Measurements from ENCODE around the gene MRPS35.

Gene MRPS35

GRCh38 chr12:27756670-27757195, 46.1 kb downstream of the MRPS35 start:
- TF ChIP-seq CTCF (IDR thresholded peaks at IDR 0.05; ENCODE audit: extremely low read depth, missing control alignments): no peak
- no peak for DNase-seq (ENCODE audit: low spot score)

GRCh38 chr12:27762757-27763156, 52.1 kb downstream of the MRPS35 start:
- TF ChIP-seq CTCF (IDR thresholded peaks at IDR 0.05; ENCODE audit: extremely low read depth, missing control alignments): no peak
- DNase-seq (ENCODE audit: low spot score): no peak

- DNase-seq (ENCODE audit: low spot score): no peak
- TF ChIP-seq CTCF (IDR thresholded peaks at IDR 0.05; ENCODE audit: extremely low read depth, missing control alignments): no peak
These were observed 56.0 kb downstream of the MRPS35 start for GRCh38 chr12:27766587-27766986.

DNA sequence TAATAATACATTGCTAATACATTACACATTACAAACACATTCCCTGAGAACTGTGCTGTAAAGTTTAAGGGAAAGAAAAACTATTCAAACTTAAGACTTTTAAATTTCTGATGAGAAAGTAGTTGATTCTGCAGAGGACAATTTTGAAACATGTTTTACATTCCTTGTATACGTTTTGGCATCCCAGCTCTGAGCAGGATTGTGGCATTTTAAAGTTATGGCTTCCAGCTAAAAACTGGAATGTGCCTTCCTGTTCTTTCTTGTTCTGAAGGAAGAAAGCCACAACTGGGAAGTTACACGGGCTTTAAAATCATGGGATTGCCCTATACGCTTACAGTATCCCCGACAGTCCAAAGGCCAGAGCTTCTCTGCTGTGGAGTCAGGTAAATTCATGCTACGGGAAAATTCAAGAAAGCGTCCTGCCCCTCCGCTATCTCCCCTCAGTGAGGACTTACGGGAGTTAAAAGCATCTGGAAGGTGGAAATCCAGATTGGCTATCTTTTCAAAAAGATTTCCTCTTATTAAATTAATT, 58.6 kb downstream of the MRPS35 start:
- no peak for DNase-seq (ENCODE audit: low spot score)
- no peak for TF ChIP-seq CTCF (IDR thresholded peaks at IDR 0.05; ENCODE audit: extremely low read depth, missing control alignments)

GRCh38 chr12:27771481-27772327, 61.1 kb downstream of the MRPS35 start:
- TF ChIP-seq CTCF (IDR thresholded peaks at IDR 0.05; ENCODE audit: extremely low read depth, missing control alignments): no peak
- no peak for DNase-seq (ENCODE audit: low spot score)

DNA sequence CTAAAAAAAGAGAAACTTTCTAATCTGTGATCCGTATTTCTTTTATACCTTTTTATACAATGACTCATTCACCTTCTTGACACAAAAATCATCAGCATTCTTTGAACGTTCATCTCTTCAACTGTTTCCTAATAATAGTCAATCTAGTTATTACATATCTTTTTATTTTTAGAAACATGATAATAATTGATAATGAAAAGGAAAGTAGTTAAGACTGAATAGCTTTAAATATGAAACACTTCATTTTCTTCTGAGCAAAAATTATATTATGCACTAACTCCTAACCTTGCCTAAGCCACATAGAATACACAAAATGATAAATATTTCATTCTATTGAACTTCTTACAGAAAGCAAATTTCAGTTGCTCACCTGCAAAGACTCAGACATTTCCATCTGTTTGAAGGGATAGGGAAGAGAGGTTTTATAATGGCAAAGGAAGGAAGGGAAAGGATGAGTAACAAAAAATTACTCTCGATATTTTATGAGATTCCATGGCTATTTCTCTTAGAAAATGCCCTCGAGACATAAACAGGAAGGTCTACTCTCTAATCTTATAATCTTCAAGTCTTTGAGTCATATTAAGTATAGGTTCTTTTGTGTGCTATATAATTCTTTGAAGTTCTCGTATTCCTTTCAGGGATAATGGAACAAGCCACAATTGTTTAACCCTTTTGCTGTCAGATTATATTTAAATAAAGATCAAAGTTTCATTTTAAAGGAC, 61.9 kb downstream of the MRPS35 start:
- no peak for DNase-seq (ENCODE audit: low spot score)
- TF ChIP-seq CTCF (IDR thresholded peaks at IDR 0.05; ENCODE audit: extremely low read depth, missing control alignments): no peak

GRCh38 chr12:27777141-27777540, 66.5 kb downstream of the MRPS35 start:
- no peak for TF ChIP-seq CTCF (IDR thresholded peaks at IDR 0.05; ENCODE audit: extremely low read depth, missing control alignments)
- no peak for DNase-seq (ENCODE audit: low spot score)

Measured in GM20000 (cell line).